ENCODE measurements around the gene SUPT6H.

SUPT6H gene

DNA sequence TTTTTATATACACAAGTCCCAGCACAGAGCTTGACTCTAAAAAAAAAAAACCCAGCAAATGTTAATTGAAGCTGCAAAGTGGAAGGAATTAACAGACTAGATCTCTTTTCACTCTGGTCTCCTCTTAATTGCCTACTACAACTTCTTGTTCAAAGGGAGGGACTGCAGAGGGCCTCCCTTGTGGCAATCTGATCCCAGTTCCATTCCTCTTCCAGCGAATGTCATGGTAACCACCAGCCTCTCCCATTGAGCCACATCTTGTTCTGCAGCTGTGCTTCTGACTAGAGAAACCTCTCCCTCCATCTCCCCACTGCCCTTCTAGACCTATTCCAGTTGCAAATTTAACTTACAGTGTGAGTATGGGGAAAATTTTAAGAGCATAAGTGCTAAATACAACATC, 5.9 kb downstream of the SUPT6H start:
- Mint-ChIP-seq H3K36me3 (ENCODE audit: low read depth) (peaks cover 69% of the 10 kb centered on the region), H3K27me3 (no peaks in the 10 kb centered on the region), H3K4me1 (ENCODE audit: low read depth) (peaks cover 38% of the 10 kb centered on the region), H3K4me3 (no peak overlapping the region), H3K9me3 (no peaks in the 10 kb centered on the region), H3K27ac (no peak overlapping the region)

DNA sequence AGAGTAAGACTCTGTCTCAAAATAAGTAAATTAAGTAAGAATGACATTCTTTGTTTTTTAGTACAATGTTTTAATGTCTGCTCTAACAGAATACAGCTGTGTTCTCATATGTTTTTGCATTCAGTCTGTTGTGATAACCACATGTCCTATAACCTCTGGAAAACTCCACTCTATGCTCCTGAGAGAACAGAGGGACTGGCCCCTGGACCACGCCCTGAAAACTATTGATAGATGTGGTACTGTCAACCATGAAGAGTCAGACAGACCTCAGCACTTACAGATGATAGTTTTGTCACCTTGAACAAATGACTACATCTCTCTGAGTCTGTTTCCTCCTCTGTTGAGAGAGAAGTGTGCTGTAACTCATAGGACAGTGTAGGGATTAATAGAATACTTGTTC, 7.9 kb downstream of the SUPT6H start:
- Mint-ChIP-seq H3K4me1 (ENCODE audit: low read depth) (peaks cover 18% of the 10 kb centered on the region), H3K36me3 (ENCODE audit: low read depth) (peaks cover 70% of the 10 kb centered on the region), H3K27me3 (no peaks in the 10 kb centered on the region), H3K9me3 (no peaks in the 10 kb centered on the region), H3K4me3 (no peak overlapping the region), H3K27ac (no peak overlapping the region)

DNA sequence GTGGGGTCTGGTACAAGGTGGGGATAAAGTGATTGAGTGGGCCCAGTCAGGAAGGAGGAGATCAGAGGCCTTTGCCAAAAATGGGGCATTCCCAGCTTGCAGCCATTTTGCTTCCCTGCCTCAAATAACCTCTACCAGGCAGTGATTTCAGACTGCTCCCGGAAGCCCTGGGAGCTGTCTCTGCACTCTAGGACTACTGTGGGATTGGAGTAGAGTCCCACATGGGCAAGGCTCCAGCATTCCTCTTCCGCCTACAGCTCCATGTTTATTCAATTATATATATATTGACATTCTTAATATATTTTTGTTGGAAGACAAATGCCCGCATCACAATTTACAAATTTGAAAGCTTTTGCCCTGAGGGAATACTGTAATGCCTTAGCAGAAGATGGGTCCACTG, 13.5 kb downstream of the SUPT6H start:
- Mint-ChIP-seq H3K4me1 (ENCODE audit: low read depth) (no peaks in the 10 kb centered on the region), H3K27ac (no peak overlapping the region), H3K36me3 (ENCODE audit: low read depth) (peaks cover 76% of the 10 kb centered on the region), H3K9me3 (no peaks in the 10 kb centered on the region), H3K4me3 (no peak overlapping the region), H3K27me3 (no peaks in the 10 kb centered on the region)

DNA sequence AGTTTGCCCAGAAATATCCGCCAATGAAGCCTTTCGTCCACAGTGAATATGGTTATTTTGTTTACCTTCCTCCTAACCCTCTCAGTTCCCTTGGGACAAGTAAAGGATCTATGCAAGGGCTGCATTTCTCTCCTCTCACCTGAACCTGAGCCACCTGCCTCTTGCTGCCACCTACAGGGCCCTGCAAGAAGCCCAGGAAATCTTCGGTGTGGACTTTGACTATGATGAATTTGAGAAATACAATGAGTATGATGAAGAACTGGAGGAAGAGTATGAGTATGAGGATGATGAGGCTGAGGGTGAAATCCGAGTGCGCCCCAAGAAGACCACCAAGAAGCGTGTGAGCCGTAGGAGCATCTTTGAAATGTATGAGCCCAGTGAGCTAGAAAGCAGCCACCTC, 14.0 kb downstream of the SUPT6H start:
- no peak overlapping the region for H3K4me3 Mint-ChIP-seq
- H3K27me3 Mint-ChIP-seq = no peaks in the 10 kb centered on the region
- no peak overlapping the region for H3K27ac Mint-ChIP-seq

DNA sequence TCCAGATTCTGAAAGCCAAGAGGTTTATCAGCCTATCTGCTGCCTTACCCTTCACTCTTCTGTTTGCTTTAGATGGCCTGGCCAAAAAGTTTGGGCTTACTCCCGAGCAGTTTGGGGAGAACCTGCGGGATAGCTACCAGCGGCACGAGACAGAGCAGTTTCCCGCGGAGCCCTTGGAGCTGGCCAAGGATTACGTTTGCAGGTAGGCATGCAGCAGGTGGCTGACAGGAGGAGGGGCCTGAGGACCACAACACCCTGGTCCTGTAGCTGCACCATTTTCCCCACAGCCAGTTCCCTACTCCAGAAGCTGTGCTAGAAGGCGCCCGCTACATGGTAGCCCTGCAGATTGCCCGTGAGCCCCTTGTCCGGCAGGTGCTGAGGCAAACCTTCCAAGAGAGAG, 20.6 kb downstream of the SUPT6H start:
- no peak overlapping the region for H3K27ac Mint-ChIP-seq
- H3K9me3 Mint-ChIP-seq = no peaks in the 10 kb centered on the region
- peaks cover 81% of the 10 kb centered on the region for H3K36me3 Mint-ChIP-seq (ENCODE audit: low read depth)
- H3K27me3 Mint-ChIP-seq = no peaks in the 10 kb centered on the region
- no peak overlapping the region for H3K4me3 Mint-ChIP-seq
- H3K4me1 Mint-ChIP-seq (ENCODE audit: low read depth) = no peaks in the 10 kb centered on the region

More for the DNA sequence above, 14.0 kb downstream of the SUPT6H start:
- no peaks in the 10 kb centered on the region for H3K4me1 Mint-ChIP-seq (ENCODE audit: low read depth)
- no peaks in the 10 kb centered on the region for H3K9me3 Mint-ChIP-seq
- H3K36me3 Mint-ChIP-seq (ENCODE audit: low read depth) = peaks cover 76% of the 10 kb centered on the region

DNA sequence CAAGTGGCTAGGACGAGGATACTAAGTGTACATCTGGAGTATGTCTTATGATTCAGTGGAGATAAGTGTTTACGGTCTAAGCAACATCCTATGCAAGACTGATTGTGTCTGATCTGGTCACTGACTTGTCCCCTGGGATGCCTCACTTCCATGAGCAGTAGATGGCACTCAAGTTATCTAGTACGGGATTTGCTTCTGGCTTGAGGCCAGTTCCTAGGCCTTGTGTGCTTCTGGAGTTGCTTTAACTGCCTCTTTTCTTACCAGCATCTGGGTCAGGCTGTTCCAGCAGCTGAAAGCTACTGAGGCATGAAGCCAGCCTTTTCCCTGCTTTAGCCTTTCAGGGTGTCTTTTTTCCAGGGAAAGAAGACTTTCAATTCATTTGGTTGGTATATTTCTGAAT, 23.0 kb downstream of the SUPT6H start:
- Mint-ChIP-seq H3K9me3 (no peaks in the 10 kb centered on the region), H3K27ac (no peak overlapping the region), H3K4me3 (no peak overlapping the region), H3K36me3 (ENCODE audit: low read depth) (peaks cover 92% of the 10 kb centered on the region), H3K4me1 (ENCODE audit: low read depth) (no peaks in the 10 kb centered on the region), H3K27me3 (no peaks in the 10 kb centered on the region)

DNA sequence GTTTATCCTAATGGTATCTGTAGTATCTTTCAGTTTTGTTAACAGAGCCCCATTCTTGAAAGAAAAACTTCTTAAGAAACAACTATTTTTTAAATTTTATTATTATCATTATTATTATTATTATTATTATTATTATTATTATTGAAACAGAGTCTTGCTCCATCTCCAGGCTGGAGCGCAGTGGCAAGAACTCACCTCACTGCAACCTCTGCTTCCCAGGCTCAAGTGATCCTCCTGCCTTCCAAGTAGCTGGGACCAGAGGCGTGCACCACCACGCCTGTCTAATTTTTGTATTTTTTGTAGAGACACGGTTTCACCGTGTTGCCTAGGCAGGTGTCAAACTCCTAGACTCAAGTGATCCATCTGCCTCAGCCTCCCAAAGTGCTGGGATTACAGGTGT, 23.4 kb downstream of the SUPT6H start:
- H3K27me3 Mint-ChIP-seq = no peaks in the 10 kb centered on the region
- no peak overlapping the region for H3K27ac Mint-ChIP-seq
- H3K4me3 Mint-ChIP-seq = no peak overlapping the region
- no peaks in the 10 kb centered on the region for H3K4me1 Mint-ChIP-seq (ENCODE audit: low read depth)
- no peaks in the 10 kb centered on the region for H3K9me3 Mint-ChIP-seq
- peaks cover 96% of the 10 kb centered on the region for H3K36me3 Mint-ChIP-seq (ENCODE audit: low read depth)

DNA sequence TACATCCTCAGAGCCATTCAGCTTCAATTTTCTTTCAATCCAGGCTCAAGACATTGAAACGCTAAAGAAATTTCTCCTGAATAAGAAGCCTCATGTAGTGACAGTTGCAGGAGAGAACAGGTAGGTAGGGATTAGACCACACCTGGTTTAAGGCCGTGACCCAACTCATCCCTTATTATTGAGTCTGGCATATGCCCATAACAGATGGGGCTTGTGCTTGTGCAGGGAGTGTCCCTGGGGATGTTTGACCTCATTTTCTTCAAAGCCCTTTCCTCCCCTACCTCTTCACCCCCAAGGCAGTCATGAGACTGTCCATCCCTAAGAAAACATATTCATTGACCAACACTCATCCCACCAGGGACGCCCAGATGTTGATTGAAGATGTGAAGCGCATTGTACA, 24.3 kb downstream of the SUPT6H start:
- H3K4me3 Mint-ChIP-seq = no peak overlapping the region
- H3K36me3 Mint-ChIP-seq (ENCODE audit: low read depth) = peaks cover 94% of the 10 kb centered on the region
- H3K27ac Mint-ChIP-seq = no peak overlapping the region
- H3K9me3 Mint-ChIP-seq = no peaks in the 10 kb centered on the region
- H3K4me1 Mint-ChIP-seq (ENCODE audit: low read depth) = no peaks in the 10 kb centered on the region
- no peaks in the 10 kb centered on the region for H3K27me3 Mint-ChIP-seq

DNA sequence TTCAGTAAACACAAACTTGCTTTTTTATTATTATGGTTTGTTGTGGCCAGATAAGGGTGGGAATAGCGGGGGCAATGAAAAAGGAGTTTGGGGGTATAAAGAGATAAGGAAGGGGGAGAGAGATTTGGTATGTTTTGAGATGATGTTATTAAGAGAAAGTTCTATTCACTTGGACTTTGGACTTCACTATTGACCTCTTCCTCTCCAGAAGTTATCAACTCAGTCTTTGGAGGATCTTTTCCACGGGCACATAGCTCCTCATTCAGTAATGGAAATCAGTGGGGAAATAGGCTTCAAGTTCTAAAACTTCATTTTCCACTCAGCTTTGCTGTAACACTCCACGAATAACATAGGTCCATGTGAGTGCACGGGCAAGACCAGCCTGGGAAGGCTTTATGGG, 26.5 kb downstream of the SUPT6H start:
- Mint-ChIP-seq H3K9me3 (no peaks in the 10 kb centered on the region), H3K4me1 (ENCODE audit: low read depth) (no peaks in the 10 kb centered on the region), H3K27me3 (no peaks in the 10 kb centered on the region), H3K36me3 (ENCODE audit: low read depth) (peaks cover 74% of the 10 kb centered on the region), H3K4me3 (no peak overlapping the region), H3K27ac (peak overlapping the region; percentile 49)

DNA sequence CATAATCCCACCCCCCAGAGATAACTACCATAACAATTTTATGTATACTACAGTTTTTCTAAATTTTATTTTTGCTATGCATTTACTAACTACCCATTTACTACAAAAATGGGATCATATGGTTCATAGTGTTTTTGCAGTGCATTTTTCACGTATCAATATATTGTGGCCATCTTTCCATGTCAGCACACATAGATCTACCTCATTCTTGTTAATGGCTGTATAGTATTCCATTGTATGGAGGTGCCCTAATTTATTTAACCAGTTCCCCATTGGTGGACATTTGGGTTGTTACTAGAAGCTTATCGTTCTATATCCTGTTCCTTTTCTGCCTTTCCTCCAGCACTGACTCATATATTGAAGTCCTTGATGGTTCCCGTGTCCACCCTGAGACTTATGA, 27.0 kb downstream of the SUPT6H start:
- no peak overlapping the region for H3K4me3 Mint-ChIP-seq

DNA sequence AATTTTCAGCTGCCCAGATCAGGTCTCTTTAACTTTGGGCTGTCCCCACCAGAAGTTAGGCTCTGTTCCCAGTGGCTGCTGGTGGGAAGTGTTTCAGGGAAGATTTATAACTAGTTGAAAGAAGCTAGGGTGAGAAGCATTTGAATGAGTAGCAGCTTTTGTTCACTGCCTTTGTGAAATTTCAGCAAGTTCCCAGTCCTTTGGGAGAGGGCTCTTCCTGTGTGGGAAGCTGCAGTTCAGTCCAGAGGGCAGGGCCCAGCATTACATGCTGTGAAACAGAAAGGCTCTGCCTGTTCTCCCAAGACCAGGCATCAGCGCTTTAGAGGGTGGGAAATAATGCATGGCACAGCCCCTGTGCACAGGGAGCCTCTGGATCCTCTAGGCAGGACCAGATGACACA, 31.9 kb downstream of the SUPT6H start:
- Mint-ChIP-seq H3K9me3 (no peaks in the 10 kb centered on the region), H3K36me3 (ENCODE audit: low read depth) (peaks cover 70% of the 10 kb centered on the region), H3K27ac (no peak overlapping the region), H3K27me3 (no peaks in the 10 kb centered on the region), H3K4me3 (no peak overlapping the region), H3K4me1 (ENCODE audit: low read depth) (peaks cover 9% of the 10 kb centered on the region)

More for the DNA sequence above, 27.0 kb downstream of the SUPT6H start:
- H3K27me3 Mint-ChIP-seq = no peaks in the 10 kb centered on the region
- H3K27ac Mint-ChIP-seq = no peak overlapping the region
- H3K4me1 Mint-ChIP-seq (ENCODE audit: low read depth) = no peaks in the 10 kb centered on the region
- H3K36me3 Mint-ChIP-seq (ENCODE audit: low read depth) = peaks cover 74% of the 10 kb centered on the region
- no peaks in the 10 kb centered on the region for H3K9me3 Mint-ChIP-seq

DNA sequence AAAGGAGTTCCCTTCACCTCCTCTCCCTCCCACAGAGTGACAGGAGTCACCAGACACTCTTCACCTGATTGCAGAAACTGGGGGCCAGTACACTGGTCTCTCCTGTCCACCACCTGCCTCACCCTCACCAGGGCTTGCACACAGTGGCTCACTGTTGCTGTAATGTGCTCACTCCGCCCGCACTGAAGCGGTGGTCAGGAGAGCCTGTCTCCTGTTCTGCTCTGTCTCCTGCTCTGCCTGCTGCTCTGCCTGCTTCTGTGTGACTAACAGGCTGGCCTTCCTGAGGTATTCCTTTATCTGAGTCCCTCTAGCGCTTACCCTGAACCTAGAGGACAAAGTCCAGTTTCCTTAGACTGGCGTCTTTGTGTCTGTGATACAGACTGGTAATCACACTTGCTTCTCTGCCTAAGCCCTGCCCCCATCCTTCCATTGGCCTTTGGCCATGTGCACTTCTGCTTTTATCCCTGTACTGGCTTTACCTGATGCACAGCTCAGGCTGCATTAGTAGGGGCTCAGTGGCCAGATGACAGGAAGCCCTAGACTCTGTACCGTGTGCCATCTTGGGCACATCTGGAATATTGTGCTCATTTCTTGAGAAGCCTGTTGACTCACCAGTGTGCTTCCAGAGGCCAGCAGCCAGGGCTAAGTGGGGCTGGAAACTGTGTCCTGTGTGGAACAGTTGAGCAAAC, 36.4 kb downstream of the SUPT6H start:
- peak overlapping the region; percentile 70 for H3K27ac Mint-ChIP-seq
- peaks cover 9% of the 10 kb centered on the region for H3K4me1 Mint-ChIP-seq (ENCODE audit: low read depth)
- no peaks in the 10 kb centered on the region for H3K27me3 Mint-ChIP-seq
- H3K36me3 Mint-ChIP-seq (ENCODE audit: low read depth) = peaks cover 81% of the 10 kb centered on the region
- no peak overlapping the region for H3K4me3 Mint-ChIP-seq
- H3K9me3 Mint-ChIP-seq = no peaks in the 10 kb centered on the region

DNA sequence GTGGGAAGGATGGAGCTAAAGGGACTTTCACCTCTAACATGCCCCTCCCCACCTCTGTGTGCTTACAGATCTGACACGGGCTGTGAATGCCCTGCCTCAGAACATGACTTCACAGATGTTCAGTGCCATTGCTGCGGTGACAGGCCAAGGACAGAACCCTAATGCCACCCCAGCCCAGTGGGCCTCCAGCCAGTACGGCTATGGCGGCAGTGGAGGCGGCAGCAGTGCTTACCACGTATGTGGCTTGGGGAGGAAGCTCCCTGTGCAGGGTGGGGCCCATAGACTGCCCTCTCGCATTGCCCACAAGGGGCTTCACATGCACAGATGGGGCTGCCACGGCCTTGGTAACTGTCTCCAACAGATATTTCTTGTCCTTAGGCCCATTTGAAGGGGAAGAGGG, 38.3 kb downstream of the SUPT6H start:
- H3K36me3 Mint-ChIP-seq (ENCODE audit: low read depth) = peaks cover 68% of the 10 kb centered on the region
- H3K4me3 Mint-ChIP-seq = no peak overlapping the region
- no peak overlapping the region for H3K27ac Mint-ChIP-seq
- H3K4me1 Mint-ChIP-seq (ENCODE audit: low read depth) = peaks cover 9% of the 10 kb centered on the region
- H3K9me3 Mint-ChIP-seq = no peaks in the 10 kb centered on the region
- no peaks in the 10 kb centered on the region for H3K27me3 Mint-ChIP-seq

DNA sequence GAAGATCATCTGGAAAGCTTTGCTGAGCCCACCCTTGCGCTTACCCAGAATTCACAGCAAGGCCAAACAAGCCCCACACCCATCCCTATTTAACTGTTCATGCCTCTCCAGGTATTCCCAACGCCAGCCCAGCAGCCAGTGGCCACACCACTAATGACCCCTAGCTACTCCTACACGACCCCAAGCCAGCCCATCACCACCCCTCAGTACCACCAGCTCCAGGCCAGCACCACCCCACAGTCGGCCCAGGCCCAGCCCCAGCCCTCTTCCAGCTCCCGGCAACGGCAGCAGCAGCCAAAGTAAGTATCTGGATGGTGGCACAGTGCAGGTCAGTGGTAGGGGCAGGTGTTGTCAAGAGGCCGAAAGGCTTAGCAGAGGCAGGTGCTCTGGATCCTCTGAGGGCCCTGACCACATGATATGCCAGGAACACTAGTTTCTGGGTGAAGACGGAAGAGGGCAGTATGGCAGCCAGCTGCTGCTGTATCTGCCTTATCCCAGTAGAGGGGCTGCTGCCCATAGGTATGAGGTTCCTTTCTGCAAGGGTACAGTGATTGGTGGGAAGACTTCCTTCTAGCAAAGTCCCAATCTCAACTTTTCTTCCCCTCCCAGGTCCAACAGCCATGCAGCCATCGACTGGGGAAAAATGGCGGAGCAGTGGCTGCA, 39.0 kb downstream of the SUPT6H start:
- Mint-ChIP-seq H3K27ac (no peak overlapping the region), H3K9me3 (no peaks in the 10 kb centered on the region), H3K27me3 (no peaks in the 10 kb centered on the region), H3K4me1 (ENCODE audit: low read depth) (peaks cover 9% of the 10 kb centered on the region), H3K4me3 (no peak overlapping the region), H3K36me3 (ENCODE audit: low read depth) (peaks cover 67% of the 10 kb centered on the region)

DNA sequence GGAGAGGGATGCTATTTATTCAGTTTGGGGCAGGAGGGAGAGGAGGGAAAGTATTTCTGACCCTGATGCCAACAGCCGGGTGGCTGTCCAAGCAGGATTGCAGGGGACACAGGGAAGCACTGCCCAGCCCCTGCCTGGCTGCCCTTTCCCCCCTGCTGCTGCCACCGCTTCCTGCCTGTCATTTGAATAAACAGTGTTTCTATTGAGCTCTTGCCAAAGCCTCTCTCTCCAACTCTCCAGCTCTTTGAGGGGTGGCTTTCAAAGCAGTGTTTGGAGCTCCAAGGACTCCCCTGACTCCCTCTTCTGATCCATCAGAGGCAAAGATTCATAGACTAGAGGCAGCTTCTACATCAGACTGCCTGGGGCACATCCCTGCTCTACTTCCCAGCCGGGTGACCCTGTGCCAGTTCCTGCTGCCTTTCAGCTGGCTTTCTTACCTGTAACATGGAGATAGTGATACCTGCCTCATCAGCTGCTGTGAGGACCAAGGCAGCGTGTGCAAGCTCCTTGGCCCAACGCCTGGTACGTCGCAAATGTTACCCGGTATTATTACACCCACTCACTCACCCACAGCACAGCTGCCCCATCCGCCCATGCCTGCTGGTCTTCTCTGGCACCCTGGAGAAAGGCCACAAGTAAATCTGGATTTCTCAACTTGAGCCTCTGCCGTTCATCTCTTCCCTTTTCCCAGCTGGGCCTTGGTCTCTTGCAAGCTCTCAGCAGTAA, 40.2 kb downstream of the SUPT6H start:
- Mint-ChIP-seq H3K27me3 (no peaks in the 10 kb centered on the region), H3K36me3 (ENCODE audit: low read depth) (peaks cover 62% of the 10 kb centered on the region), H3K27ac (no peak overlapping the region), H3K4me3 (no peak overlapping the region), H3K9me3 (no peaks in the 10 kb centered on the region), H3K4me1 (ENCODE audit: low read depth) (peaks cover 9% of the 10 kb centered on the region)

Measured in stimulated activated naive CD8-positive, alpha-beta T cell treated with anti-CD3 and anti-CD28 coated beads, Interleukin-15, Interleukin-2, amounts not matched to agents 100 ng/mL and 50 ng/mL, for 24 hours (primary cell).